ENCODE measurements around the gene NAPB. TPM values are rescaled to one million over a fixed set of nuclear protein-coding genes. Genes with fewer than 3 reads are reported as not detected.

NAPB gene
- total and polyA plus RNA-seq, 2 experiments from 2014 or later = 7.3 to 11.2 TPM

DNA sequence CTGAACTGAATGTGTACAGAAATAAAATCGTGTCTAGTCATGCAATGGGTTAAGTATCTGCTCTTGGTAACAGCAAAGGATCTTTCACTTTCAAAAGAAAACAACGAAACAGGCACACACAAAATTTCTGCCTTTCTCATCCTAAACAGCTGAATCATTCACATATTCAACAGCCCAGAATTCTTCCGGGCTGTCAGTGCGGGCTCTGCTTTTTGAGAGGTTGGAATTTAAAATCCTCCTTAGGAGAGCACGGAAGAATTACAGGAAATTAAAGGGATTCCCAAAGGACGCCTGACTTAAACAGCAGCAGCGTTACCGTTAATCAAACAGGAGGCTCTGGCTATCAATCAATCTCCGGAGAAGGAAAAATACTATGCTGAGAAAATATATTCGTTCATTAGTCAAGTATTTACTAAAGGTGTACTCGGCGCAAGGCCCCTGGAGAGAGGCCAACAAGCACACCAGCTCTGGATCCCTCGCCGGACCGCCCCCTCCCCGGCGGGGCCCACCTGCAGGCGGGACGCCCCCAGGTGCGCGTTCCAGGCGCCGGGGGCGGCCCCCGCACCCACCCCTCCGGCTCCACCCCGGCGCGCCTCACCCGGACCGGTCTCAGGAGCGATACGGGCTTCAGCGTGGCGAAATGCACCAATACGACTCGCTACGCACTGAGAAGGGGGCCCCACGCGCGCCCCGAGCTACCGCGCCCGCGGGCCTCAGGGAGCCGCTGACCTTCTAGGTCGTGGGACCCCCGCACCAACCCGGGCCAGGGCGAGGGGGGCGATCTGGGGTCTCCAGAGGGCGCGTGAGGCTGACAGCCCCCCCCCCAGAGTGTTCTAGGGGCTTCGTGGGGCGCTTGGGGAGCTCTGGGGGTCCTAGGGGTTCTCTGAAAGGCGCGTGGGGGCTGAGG is 1.0 kb downstream of the NAPB start:
- Histone ChIP-seq H3K9me2 (replicated peaks; ENCODE audit: insufficient read depth) (no peaks in the 10 kb centered on the region), H2AFZ (peak overlapping the region; percentile 17), H3K27me3 (no peaks in the 10 kb centered on the region), H3K9me3 (ENCODE audit: low read depth) (no peaks in the 10 kb centered on the region), H4K20me1 (ENCODE audit: insufficient read depth, poor library complexity, severe bottlenecking) (peaks cover 6% of the 10 kb centered on the region), H3K36me3 (replicated peaks; ENCODE audit: insufficient read depth, low read depth) (no peaks in the 10 kb centered on the region), H3K79me2 (peaks cover 58% of the 10 kb centered on the region), H3K4me1 (ENCODE audit: insufficient read depth) (peaks cover 8% of the 10 kb centered on the region), H3K4me2 (peak overlapping the region; percentile 96), H3K4me3 (peak overlapping the region; percentile 89), H3K27ac (peak overlapping the region; percentile 93)
- TF ChIP-seq EZH2 (IDR thresholded peaks at IDR 0.05; ENCODE audit: borderline replicate concordance) (no peak), CTCF (IDR thresholded peaks at IDR 0.05; ENCODE audit: poor library complexity) (no peak), EZH2phosphoT487 (IDR thresholded peaks at IDR 0.05; ENCODE audit: low read depth, severe bottlenecking, unreplicated experiment) (no peak)
- peak; percentile 71 for DNase-seq (ENCODE audit: low spot score)
- WGBS (ENCODE audit: low lambda C conversion rate, missing lambda C conversion rate) = 3% methylated on average over 28 of the region's 58 CpGs

DNA sequence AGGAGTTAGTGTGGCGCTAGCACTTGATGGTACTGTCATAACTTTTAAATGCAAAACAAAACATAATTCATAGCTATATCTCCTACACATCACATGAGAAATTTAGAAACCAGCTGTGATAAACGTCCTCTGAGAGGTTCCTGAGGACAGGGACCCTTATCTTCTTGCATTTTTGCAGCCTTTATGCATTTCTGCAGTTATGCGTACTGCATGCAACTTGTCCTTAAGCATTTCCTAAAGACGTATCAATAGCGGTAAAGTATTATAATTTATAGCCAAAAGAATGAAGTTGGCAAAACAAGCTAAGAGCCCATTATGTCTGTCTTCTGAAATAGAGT is 1.7 kb downstream of the NAPB start:
- TF ChIP-seq EZH2 (IDR thresholded peaks at IDR 0.05; ENCODE audit: borderline replicate concordance) = no peak
- peak overlapping the region; percentile 96 for H3K4me2 ChIP-seq
- H3K4me3 ChIP-seq = peak overlapping the region; percentile 89
- H3K9me3 ChIP-seq (ENCODE audit: low read depth) = no peaks in the 10 kb centered on the region
- H3K79me2 ChIP-seq = peaks cover 64% of the 10 kb centered on the region
- no peak for DNase-seq (ENCODE audit: low spot score)
- H3K27ac ChIP-seq = peak overlapping the region; percentile 93
- H3K4me1 ChIP-seq (ENCODE audit: insufficient read depth) = peaks cover 8% of the 10 kb centered on the region
- H3K36me3 ChIP-seq (replicated peaks; ENCODE audit: insufficient read depth, low read depth) = no peaks in the 10 kb centered on the region
- peak overlapping the region; percentile 17 for H2AFZ ChIP-seq
- H4K20me1 ChIP-seq (ENCODE audit: insufficient read depth, poor library complexity, severe bottlenecking) = peaks cover 6% of the 10 kb centered on the region
- no peaks in the 10 kb centered on the region for H3K9me2 ChIP-seq (replicated peaks; ENCODE audit: insufficient read depth)
- H3K27me3 ChIP-seq = no peaks in the 10 kb centered on the region
- 63% methylated on average over 5 of the region's 5 CpGs for WGBS (ENCODE audit: low lambda C conversion rate, missing lambda C conversion rate)

DNA sequence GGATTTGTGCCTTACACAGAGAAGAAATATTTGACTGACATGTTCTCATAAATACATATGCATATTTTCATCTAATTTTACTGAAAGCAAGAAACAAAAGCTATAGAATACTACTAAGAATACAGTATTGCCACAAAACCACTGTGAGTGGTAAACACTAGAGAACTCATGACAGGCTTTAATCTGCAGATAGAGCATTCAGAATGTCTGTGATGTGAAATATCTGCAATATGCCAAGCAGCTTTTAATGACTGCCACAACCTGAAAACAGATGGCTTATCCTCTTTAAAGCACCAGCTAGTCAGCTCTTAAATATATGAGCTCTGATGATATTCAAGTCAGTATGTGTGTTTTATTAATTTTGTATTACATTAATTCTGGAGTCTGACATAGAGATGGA is 3.4 kb downstream of the NAPB start:
- Histone ChIP-seq H3K9me2 (replicated peaks; ENCODE audit: insufficient read depth) (no peaks in the 10 kb centered on the region), H4K20me1 (ENCODE audit: insufficient read depth, poor library complexity, severe bottlenecking) (peaks cover 6% of the 10 kb centered on the region), H3K27ac (no peak overlapping the region), H3K4me2 (no peak overlapping the region), H3K9me3 (ENCODE audit: low read depth) (no peaks in the 10 kb centered on the region), H3K4me3 (no peak overlapping the region), H3K4me1 (ENCODE audit: insufficient read depth) (peaks cover 8% of the 10 kb centered on the region), H3K79me2 (peaks cover 82% of the 10 kb centered on the region), H2AFZ (no peak overlapping the region), H3K36me3 (replicated peaks; ENCODE audit: insufficient read depth, low read depth) (no peaks in the 10 kb centered on the region), H3K27me3 (no peaks in the 10 kb centered on the region)
- TF ChIP-seq EZH2phosphoT487 (IDR thresholded peaks at IDR 0.05; ENCODE audit: low read depth, severe bottlenecking, unreplicated experiment) = no peak
- no peak for TF ChIP-seq CTCF (IDR thresholded peaks at IDR 0.05; ENCODE audit: poor library complexity)
- TF ChIP-seq EZH2 (IDR thresholded peaks at IDR 0.05; ENCODE audit: borderline replicate concordance) = no peak
- no peak for DNase-seq (ENCODE audit: low spot score)

- 91% methylated on average over 6 of the region's 6 CpGs for WGBS (ENCODE audit: low lambda C conversion rate, missing lambda C conversion rate)
- no peak for TF ChIP-seq EZH2phosphoT487 (IDR thresholded peaks at IDR 0.05; ENCODE audit: low read depth, severe bottlenecking, unreplicated experiment)
- TF ChIP-seq EZH2 (IDR thresholded peaks at IDR 0.05; ENCODE audit: borderline replicate concordance) = no peak
- TF ChIP-seq CTCF (IDR thresholded peaks at IDR 0.05; ENCODE audit: poor library complexity) = no peak
- Histone ChIP-seq H2AFZ (no peak overlapping the region), H3K4me3 (no peak overlapping the region), H3K4me2 (no peak overlapping the region), H3K79me2 (peaks cover 96% of the 10 kb centered on the region), H3K27me3 (no peaks in the 10 kb centered on the region), H4K20me1 (ENCODE audit: insufficient read depth, poor library complexity, severe bottlenecking) (peaks cover 6% of the 10 kb centered on the region), H3K27ac (no peak overlapping the region), H3K9me2 (replicated peaks; ENCODE audit: insufficient read depth) (no peaks in the 10 kb centered on the region), H3K4me1 (ENCODE audit: insufficient read depth) (peaks cover 15% of the 10 kb centered on the region), H3K9me3 (ENCODE audit: low read depth) (no peaks in the 10 kb centered on the region), H3K36me3 (replicated peaks; ENCODE audit: insufficient read depth, low read depth) (no peaks in the 10 kb centered on the region)
- no peak for DNase-seq (ENCODE audit: low spot score)
These were observed 5.2 kb downstream of the NAPB start for GRCh38 chr20:23415959-23416583.
